T-helper 1 cell treated with Interleukin-12 subunit alpha and Interleukin-12 subunit beta and Interleukin-4 antibody, amounts not matched to agents 30 μg/mL and 1 μg/mL, for 36 hours (primary cell): ENCODE measurements around the gene UBE2V1.

ENCODE experiments used
- H3K27ac Mint-ChIP-seq: one replicate; pipeline ENCODE4 v1.8.0; 2021; ENCODE audit warnings: mild to moderate bottlenecking, mixed read lengths
- H3K27me3 Mint-ChIP-seq: one replicate; pipeline ENCODE4 v1.8.0; 2021; ENCODE audit warnings: low read depth, mixed read lengths
- H3K36me3 Mint-ChIP-seq: one replicate; pipeline ENCODE4 v1.8.0; 2021; ENCODE audit warnings: low read depth, mixed read lengths
- H3K4me1 Mint-ChIP-seq: one replicate; pipeline ENCODE4 v1.8.0; 2021; ENCODE audit warnings: low read depth, mixed read lengths
- H3K4me3 Mint-ChIP-seq: one replicate; pipeline ENCODE4 v1.8.0; 2021; ENCODE audit warnings: mild to moderate bottlenecking, moderate library complexity, mixed read lengths
- H3K9me3 Mint-ChIP-seq: one replicate; pipeline ENCODE4 v1.8.0; 2021; ENCODE audit warnings: mixed read lengths

UBE2V1 gene

DNA sequence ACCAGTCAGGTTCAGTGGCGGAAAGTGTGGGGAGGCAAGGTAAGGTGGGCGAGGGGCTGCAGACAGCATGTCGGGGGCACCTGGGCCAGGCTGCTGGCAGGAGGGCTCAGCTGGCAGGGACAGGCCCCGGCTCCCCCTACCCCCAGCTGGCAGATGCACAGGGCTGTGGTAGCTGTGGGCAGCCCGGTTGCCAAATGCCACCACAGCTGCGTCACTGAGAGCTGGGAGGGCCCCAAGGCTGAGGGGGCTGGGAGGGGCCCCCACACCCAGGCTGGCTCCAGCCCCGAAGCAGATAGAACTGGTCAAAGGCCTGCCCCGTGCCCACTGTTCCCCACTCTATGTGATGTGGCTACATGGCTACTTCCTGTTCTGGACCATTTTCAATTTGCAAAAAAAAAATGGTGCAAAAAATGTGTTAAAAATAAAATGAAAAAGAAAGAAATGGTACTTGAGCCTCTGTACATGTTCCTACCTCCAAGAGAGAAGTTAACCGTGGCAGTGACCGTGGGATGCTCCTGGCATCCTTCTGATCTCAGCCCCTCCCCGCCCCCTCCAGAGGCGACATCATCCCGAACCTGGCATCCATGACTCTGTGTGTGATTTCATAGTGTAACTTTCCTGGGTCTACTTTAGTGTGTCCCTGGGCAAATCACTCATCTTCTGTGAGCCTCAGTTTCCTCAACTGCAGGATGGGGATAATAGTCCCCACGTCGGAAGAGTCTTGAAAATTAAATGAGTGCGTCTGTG lies 64.4 kb downstream of the UBE2V1 start:
- H3K4me1 Mint-ChIP-seq: peaks cover 3% of the 10 kb centered on the region
- H3K27ac Mint-ChIP-seq: no peak overlapping the region
- no peaks in the 10 kb centered on the region for H3K9me3 Mint-ChIP-seq
- H3K36me3 Mint-ChIP-seq: no peaks in the 10 kb centered on the region
- H3K4me3 Mint-ChIP-seq: no peak overlapping the region
- H3K27me3 Mint-ChIP-seq: peaks cover 8% of the 10 kb centered on the region

DNA sequence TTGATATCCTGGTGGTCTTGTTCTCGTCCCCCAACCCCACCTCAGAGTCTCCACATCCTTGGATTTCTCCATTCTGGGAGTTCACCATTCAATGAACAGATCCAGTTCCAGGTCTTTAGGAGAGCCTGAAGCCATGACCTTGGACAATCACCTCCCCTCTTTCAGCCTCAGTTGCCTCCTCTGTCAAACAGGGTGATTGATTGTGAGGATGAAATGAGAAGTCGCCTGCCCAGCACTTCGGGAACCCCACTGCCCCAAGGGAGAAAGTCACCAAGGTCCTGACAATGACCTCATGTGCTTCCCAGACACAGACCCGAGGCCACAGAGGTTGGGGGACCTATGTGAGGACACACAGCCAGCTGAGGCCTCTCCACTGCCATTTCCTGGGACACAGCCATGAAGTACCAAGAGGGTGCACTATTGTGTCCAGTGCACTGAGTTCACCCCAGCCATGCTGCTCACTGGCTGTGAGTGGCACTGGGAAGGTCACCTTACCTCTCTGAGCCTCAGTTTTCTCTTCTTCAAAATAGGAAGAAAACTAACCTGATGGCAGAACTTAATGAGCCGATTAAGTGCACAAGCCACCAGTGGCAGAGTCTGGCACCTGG lies 68.5 kb downstream of the UBE2V1 start:
- Mint-ChIP-seq H3K27ac (no peak overlapping the region), H3K4me3 (no peak overlapping the region), H3K36me3 (no peaks in the 10 kb centered on the region), H3K27me3 (peaks cover 8% of the 10 kb centered on the region), H3K4me1 (peaks cover 3% of the 10 kb centered on the region), H3K9me3 (no peaks in the 10 kb centered on the region)

DNA sequence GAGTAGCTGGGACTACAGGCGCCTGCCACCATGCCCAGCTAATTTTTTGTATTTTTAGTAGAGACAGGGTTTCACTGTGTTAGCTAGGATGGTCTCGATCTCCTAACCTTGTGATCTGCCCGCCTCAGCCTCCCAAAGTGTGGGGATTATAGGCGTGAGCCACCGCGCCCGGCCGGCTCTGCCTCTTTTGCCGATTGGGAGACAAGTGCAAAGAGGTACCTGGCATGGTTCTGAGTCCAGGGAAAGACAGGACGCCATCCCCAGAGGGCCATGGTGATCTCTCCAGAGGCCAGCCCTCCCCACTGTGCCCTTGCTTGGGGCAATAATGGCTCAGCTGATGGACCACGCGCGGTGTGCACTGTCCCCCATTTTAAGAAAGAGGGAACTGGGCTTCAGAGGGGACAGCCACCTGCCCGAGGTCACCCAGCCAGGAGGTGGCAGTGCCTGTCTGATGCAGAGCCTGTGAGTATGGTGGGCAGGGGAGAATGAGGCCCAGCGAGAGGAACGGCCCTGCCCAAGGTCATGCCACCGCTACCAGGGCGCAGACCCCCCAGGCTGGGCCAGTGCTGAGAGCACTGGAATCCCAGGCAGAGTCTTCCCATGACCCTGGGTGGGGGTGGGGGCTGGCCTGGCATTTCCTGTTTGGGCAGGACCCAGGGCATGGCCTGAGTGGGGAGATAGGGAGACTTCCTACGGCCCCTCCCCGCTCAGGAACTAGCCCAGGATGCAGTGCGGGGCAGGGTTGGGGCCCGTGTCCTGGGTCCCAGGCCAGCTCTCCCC lies 69.2 kb downstream of the UBE2V1 start:
- Mint-ChIP-seq H3K4me3 (no peak overlapping the region), H3K36me3 (no peaks in the 10 kb centered on the region), H3K4me1 (peaks cover 2% of the 10 kb centered on the region), H3K9me3 (no peaks in the 10 kb centered on the region), H3K27ac (no peak overlapping the region), H3K27me3 (peaks cover 6% of the 10 kb centered on the region)

DNA sequence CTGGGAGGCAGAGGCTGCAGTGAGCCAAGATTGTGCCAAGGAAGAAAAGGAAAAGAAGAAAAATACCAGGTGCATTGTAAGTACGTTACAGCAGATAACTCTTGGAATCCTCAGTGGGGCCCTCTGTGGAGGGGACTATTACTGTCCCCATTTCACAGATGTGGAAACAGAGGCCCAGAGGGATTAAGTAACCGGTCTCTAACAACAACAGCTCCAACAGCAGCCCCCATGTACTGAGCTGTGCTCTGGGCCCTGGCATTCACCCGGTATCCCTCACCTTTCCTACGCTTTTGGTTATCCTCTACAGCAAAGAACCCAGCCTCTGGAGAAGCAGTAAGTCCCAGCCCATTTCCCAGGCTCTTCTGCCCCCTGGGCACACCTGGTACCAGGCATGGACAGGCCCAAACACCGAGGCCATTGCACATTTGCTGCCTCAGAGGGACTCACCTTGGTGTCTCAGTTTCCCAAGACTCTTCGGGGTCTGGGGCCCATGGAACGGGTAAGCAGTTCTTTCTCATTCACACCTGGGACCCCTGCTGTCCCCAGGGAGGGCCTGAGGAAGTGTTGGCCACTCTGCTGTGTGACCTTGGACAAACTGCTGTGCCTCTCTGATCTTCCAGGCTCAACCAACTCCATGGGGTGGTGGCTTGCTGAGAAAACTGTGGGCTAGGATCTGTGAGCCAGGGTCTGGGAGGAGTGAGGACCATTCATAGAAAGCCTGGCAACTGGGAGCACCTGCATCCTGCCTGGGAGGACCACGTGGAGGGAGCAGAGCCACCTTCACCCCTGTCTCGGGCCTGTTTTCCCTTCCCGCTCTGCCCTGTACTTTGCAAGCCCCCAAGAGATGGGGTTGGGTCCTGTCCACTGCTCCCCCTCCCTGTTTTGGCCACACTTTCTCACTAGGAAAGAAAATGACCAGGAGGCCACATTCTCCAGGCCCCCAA lies 70.3 kb downstream of the UBE2V1 start:
- no peak overlapping the region for H3K4me3 Mint-ChIP-seq
- no peaks in the 10 kb centered on the region for H3K9me3 Mint-ChIP-seq
- H3K4me1 Mint-ChIP-seq: no peaks in the 10 kb centered on the region
- H3K27me3 Mint-ChIP-seq: no peaks in the 10 kb centered on the region
- no peaks in the 10 kb centered on the region for H3K36me3 Mint-ChIP-seq
- H3K27ac Mint-ChIP-seq: no peak overlapping the region

DNA sequence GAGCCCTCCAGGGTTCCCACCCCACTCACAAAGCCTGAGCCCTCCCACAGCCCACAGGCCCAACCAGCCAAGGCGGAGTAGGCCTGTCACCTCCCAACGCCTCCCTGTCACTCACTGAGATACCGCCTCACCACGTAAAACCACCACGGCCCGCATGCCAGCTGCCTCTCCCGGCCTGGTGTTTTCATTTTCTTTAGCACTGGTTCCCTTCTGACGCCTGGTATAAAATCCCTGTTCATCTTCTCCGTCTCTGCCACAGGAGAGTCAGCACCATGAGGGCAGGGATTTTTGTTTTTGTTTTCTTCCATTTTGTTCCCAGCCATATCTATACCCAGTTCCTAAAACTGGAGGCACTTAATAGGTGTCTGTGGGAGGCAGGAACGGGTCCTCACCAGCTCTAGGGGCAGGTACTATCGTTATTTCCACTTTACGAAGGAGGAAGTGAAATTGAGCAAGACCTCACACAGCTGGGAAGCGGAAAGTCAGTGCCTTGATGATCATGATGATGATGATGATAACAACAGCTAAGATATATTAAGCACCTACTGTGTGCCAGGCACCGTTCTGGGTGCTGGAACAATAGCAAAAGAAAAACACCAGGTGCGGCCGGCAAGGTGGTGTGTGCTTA lies 71.6 kb downstream of the UBE2V1 start:
- no peaks in the 10 kb centered on the region for H3K4me1 Mint-ChIP-seq
- H3K36me3 Mint-ChIP-seq: no peaks in the 10 kb centered on the region
- no peaks in the 10 kb centered on the region for H3K9me3 Mint-ChIP-seq
- H3K27ac Mint-ChIP-seq: no peak overlapping the region
- H3K27me3 Mint-ChIP-seq: no peaks in the 10 kb centered on the region
- no peak overlapping the region for H3K4me3 Mint-ChIP-seq

DNA sequence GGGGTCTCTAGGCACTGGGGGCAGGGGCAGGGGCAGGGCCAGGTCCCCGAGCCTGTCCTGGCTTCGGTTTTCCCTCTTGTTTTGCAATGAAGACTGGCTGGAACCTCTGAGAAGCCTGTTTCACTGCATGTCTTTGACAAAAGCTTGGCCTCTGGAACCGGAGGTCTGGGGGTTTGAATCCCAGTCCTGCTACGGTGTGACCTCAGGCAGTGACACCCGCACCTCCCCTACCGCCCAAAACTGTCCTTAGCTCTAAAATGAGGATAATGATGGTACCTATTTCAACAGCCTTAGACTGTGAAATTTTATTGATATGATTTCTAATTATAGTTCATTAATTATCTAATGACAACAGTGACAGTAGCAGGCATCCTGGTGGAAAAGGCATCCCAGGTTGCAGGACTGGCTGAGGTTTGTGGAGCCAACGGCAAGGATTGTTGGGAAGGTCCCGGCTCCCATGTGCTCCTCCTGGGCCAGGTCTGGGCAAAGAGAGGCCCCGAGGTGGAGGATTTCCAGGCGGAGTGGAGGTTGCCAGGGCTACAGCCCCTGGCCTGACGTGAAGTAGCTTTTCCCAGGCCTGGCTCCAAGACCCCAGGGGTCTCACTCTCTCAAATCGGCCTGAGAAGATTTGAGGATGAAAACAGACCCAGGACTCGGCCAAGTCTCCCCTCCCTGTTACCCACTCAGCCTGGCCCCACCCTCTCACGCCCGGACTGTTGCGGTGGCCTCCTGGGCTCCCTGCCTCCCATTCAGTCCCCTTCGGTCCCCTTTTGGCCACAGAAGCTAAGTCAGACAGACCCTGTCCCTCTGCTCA lies 72.3 kb downstream of the UBE2V1 start:
- Mint-ChIP-seq H3K9me3 (no peaks in the 10 kb centered on the region), H3K4me3 (no peak overlapping the region), H3K27me3 (no peaks in the 10 kb centered on the region), H3K27ac (no peak overlapping the region), H3K36me3 (no peaks in the 10 kb centered on the region), H3K4me1 (no peaks in the 10 kb centered on the region)

DNA sequence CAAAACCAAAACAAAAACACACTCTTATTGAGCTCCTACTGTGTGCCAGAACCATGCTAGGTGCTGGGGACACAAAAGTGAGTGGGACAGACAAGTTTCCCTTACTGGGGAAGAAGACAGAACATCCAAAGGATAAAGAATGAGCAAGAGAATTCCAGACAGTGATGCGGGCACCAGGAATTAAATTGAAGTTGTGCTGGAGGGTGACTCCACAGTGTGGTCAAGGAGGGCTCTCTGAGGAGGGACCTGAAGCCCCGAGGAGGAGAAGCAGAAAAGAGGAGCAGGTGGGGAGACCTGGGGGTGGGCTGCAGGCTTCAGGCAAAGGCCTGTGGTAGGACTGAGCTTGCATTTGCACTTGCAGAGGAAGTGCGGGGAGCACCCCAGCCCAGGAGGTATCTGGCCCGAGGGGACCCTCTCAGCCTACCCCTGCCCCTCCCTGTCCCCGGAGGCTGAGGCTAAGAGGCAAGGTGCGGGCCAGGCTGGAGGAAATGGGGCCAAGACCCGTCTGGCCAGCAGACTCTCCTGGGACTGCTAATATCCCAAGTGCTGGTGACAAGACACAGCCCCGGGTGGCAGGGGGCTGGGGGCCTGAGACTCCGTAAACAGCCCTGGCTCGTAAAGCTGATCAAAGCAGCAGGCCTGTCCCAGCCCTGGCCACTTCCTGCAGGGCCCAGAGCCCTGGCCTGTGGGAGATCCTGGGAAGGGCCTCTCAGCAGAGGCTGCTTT lies 73.1 kb downstream of the UBE2V1 start:
- Mint-ChIP-seq H3K27ac (no peak overlapping the region), H3K4me1 (no peaks in the 10 kb centered on the region), H3K36me3 (no peaks in the 10 kb centered on the region), H3K4me3 (no peak overlapping the region), H3K27me3 (no peaks in the 10 kb centered on the region), H3K9me3 (no peaks in the 10 kb centered on the region)

DNA sequence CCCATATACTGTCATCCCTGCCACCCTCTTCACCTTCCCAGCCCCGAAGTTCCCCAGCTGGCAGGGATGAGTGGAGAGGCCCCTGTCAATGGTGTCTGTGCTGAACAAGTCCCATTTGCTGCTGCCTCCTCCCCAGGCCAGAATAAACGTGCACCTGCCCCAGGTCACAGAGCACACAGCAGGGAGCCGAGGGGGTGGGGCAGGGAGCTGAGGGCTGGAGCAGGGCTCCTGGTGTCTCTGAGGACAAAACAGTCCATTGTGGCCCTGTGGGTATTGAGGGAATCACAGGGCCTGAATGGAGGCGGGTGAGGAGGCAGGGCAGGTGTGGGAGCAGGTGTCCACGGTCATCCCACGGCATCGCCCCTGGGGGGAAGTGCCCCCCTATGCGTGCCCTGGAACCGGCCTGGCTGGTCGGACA lies 74.4 kb downstream of the UBE2V1 start:
- H3K4me3 Mint-ChIP-seq: no peak overlapping the region
- no peaks in the 10 kb centered on the region for H3K36me3 Mint-ChIP-seq
- H3K9me3 Mint-ChIP-seq: no peaks in the 10 kb centered on the region
- H3K27me3 Mint-ChIP-seq: no peaks in the 10 kb centered on the region
- no peaks in the 10 kb centered on the region for H3K4me1 Mint-ChIP-seq
- H3K27ac Mint-ChIP-seq: no peak overlapping the region

DNA sequence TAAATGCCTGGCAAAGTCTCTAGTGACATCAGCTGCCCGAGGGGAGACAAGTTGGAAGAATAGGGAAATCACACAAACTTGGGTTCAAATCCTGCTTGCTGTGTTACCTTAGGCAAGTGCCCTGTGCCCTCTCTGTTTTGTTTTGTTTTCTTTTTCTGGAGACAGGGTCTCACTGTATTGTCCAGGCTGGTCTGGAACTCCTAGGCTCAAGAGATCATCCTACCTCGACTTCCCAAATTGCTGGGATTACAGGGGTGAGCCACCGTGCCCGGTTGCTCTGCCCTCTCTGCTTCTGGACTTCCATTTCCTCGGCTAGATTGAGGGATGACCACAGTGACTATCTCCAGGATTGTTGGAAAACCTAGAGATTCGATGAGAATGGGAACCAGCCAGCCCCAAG lies 74.8 kb downstream of the UBE2V1 start:
- H3K4me1 Mint-ChIP-seq: no peaks in the 10 kb centered on the region
- no peaks in the 10 kb centered on the region for H3K9me3 Mint-ChIP-seq
- H3K36me3 Mint-ChIP-seq: no peaks in the 10 kb centered on the region
- H3K4me3 Mint-ChIP-seq: no peak overlapping the region
- H3K27me3 Mint-ChIP-seq: no peaks in the 10 kb centered on the region
- H3K27ac Mint-ChIP-seq: no peak overlapping the region

DNA sequence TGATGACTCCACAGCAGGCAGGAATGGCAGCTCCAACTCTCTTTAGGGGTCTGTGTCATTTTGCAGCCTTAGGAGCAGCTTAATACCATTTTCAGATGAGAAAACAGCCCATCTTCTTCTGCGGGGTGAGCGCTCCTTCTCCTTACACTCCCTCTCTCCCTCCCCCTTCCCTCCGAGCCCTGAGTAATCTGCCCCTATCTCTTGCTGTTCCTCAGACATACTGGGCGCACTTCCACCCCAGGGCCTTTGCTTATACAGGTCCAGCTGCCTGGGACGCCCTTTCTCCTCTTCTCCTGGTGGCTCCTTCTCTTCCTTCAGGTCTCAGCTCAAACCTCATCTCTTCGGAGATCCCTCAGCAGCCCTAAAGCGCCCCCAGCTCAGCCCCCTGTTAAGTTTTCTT lies 75.4 kb downstream of the UBE2V1 start:
- Mint-ChIP-seq H3K4me3 (no peak overlapping the region), H3K9me3 (no peaks in the 10 kb centered on the region), H3K27ac (no peak overlapping the region), H3K4me1 (no peaks in the 10 kb centered on the region), H3K36me3 (no peaks in the 10 kb centered on the region), H3K27me3 (no peaks in the 10 kb centered on the region)

DNA sequence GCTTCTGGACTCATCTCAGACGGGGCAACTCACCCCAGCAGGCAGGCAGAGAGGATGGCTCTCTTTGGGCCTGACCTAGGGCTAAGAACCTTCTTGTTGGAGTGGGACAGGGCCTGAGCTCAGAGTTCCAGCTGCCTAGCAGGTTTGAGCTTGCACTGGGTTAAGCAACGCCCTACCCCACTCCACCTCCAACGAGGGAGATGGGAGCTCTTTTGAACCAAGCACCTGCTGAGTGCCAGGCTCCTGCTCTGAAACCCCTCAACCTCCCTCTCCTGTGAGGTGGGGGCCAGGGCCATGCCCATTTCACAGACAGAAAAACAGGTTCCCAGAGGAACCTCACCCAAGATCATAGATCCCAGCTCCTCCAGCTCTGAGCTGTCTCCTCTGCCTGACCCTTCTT lies 75.8 kb downstream of the UBE2V1 start:
- no peaks in the 10 kb centered on the region for H3K36me3 Mint-ChIP-seq

DNA sequence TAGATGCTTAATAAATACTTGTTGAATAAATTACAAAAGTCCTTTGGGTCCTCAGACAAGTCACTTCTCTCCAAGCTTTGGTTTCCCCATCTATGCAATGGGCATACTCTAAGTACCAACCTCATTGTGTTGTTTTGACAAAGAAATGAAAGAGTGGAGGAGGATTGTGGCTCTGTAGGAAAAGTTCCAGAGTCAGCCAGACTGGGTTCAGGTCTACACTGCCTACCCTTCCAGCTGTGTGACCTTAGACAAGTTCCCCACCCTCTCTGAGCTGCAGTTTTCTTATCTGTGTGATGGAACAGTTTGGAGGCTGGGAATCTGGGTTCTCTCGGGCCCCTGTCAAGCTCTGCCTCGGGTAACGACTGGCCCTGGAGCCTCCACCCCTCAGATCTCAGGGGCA lies 76.2 kb downstream of the UBE2V1 start:
- H3K9me3 Mint-ChIP-seq: no peaks in the 10 kb centered on the region
- no peak overlapping the region for H3K27ac Mint-ChIP-seq
- no peaks in the 10 kb centered on the region for H3K4me1 Mint-ChIP-seq
- no peak overlapping the region for H3K4me3 Mint-ChIP-seq
- no peaks in the 10 kb centered on the region for H3K27me3 Mint-ChIP-seq
- no peaks in the 10 kb centered on the region for H3K36me3 Mint-ChIP-seq

More for the DNA sequence above, 75.8 kb downstream of the UBE2V1 start:
- no peak overlapping the region for H3K4me3 Mint-ChIP-seq
- no peaks in the 10 kb centered on the region for H3K9me3 Mint-ChIP-seq
- no peaks in the 10 kb centered on the region for H3K27me3 Mint-ChIP-seq
- no peak overlapping the region for H3K27ac Mint-ChIP-seq
- H3K4me1 Mint-ChIP-seq: no peaks in the 10 kb centered on the region
